GDM1 (cell line): ENCODE results near the gene RNF225.
A peak's percentile ranks its signal among the peaks of the same experiment; 100 is the strongest.
"Not testable (repeated sequence)": the region's sequence is repeated elsewhere in the genome, so short reads cannot be mapped to it uniquely, and the experiment has no call there.

Experiments used
- DNase-seq: peaks from one replicate; lab custom pipeline; 2025; lab: John Stamatoyannopoulos, UW

The RNF225 gene

GRCh38 chr19:58395220-58395978, at the start of gene RNF225:
Gene RNF225 (plus strand): TSS chr19:58395656. CDS start chr19:58396090, 434 bp downstream.
- no peak for DNase-seq

GRCh38 chr19:58346961-58347929, 48.2 kb upstream of the RNF225 start:
- DNase-seq, result peak; percentile 69

DNA sequence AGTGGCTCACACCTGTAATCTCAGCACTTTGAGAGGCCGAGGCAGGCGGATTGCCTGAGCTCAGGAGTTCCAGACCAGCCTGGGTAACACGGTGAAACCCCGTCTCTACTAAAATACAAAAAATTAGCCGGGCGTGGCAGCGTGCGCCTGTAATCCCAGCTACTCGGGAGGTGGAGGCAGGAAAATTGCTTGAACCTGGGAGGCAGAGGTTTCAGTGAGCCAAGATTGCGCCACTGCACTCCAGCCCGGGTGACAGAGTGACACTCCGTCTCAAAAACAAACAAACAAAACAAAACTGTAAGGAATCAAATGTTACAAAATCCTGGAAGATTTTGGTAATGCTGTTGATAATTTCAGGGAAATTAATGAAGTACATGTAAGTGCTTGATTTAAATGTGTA, 47.4 kb upstream of the RNF225 start:
- DNase-seq, result not testable (repeated sequence)

- DNase-seq, result no peak
These were observed 45.9 kb upstream of the RNF225 start for GRCh38 chr19:58349590-58349989.

- no peak for DNase-seq
These were observed 45.2 kb upstream of the RNF225 start for GRCh38 chr19:58350001-58350861.

GRCh38 chr19:58350871-58351557, 44.4 kb upstream of the RNF225 start:
- DNase-seq, result no peak

DNA sequence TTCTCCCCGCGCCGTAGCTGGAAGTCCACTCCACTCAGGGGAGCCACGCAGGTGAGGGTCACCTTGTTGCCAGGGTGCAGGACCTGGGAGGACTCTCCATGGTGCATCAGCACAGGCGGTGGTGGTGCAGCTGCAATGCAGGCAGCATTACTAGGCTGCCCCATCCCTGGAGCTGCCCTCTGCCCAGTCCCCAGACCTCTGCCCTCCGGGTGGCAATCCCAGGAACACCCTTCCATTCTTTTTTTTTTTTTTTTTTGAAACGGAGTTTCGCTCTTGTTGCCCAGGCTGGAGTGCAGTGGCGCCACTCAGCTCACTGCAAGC, 43.9 kb upstream of the RNF225 start:
- no peak for DNase-seq

DNA sequence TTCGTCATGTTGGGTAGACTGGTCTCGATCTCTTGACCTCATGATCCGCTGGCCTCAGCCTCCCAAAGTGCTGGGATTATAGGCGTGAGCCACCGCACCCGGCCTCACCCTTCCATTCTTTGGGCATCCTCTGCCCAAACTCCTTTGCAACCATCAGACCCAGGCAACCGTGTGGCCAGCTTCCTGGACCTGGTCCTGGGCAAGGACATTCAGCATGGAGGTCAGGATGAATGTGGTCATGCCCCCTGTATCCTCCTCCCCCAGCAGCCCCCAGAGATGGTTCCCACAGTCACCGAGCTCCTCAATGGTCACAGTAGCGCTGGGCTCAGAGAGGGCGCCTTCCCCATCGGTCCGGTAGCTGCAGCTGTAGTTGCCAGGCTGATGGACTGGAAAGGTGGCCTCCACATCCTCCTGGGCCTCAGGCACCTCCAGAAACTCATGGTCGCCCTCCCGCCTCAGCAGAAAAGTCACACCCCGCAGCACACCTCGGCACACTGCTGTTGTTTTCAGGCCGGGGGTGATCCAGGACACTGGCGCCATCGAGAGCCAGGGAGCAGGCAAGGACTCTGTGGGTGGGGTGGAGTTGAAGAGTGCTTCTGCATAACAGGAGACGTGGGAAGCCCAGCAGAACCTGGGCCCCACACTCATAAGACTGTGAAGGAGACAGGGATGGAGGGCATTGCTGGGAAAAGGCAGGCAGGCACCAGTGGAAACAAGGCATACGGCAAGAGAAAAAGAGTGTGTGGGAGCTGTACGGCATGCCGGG, 43.3 kb upstream of the RNF225 start:
- no peak for DNase-seq

GRCh38 chr19:58352760-58353671, 42.4 kb upstream of the RNF225 start, which contains the start of gene A1BG:
Gene A1BG (minus strand): TSS chr19:58353492. CDS start chr19:58353437, 55 bp downstream.
- no peak for DNase-seq

DNA sequence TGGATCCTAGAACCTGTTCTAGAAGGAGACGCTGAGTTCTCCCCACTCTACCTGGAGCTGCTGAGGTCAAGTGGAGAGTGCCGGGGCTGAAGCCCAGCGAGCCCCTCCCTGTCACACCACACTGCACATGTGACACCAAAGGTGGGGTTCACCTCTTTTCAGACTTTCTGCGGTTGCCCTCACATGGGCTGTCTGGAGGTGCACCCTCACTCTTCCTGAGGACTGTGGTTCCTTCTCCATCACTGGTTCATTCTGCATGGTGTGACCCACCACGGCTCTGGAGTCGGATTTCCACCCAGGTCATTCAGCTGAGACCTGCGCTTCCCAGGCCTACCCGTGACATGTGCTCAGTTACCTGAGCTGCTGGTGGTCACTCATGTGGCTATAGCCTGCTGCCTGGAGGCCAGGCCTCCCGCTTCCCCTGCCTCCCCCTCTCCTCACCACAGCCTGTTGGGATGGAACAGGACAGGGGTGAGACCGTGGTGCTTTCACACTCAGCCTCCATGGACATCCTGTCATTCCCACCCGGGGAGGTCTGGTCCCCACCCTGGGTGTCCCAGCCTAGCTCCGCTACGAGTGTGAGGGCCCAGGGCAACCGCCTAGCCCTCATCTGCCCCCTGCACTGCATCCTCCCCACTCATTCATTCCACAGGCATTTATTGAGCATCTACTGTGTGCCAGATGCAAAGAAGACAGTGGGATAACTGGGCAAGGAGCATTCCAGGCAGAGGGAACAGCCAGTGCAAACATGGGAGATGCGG, 41.6 kb upstream of the RNF225 start:
- no peak for DNase-seq

DNA sequence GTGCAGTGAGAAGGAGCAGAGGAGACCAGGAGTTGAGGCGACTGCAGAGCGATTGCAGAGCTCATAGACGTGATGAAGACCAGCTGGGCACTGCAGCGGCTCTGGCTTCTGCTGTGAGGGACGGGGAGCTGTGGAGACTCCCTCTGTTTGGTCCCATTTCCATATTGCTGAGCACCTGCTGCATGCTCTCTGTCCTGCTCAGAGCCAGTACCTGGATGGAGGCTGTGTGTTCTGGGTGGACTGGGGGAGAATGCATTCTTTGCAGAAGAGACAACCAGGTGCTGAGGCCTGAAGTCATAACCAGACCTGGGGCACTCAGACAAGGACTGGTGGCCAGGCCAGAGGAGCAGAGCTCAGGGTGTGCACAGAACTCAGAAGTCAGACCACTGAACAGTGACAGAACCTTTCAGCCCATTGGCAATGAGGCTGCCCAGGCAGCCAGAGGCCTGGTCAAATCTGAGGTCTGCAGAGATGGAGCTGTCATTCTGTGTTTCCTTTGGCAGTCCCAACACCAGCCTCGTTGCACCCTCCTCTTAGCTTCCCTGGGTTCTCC, 40.9 kb upstream of the RNF225 start:
- DNase-seq, result no peak

DNA sequence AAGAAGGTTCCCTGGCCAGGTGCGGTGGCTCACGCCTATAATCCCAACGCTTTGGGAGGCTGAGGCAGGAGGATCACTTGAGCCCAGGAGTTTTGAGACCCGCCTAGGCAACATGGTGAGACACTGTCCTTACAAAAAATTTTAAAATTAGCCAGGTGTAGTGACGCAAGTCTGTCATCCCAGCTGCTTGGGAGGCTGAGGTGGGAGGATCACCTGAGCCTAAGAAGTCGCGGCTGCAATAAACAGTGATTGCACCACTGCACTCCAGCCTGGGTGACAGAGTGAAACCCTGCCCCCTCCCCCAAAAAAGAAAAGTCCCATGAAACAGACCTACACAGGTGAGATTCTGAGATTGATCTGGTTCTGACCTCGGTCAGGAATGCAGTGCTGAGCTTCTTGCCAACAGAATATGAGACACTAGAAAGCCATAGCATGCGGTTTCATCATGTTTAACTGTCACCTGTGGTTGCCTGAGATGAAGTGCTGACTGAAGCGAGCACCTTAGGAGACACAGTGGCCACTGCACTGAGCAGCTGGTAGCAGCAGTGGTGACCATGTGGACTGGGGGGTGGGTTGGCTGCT, 40.1 kb upstream of the RNF225 start:
- DNase-seq, result no peak

DNA sequence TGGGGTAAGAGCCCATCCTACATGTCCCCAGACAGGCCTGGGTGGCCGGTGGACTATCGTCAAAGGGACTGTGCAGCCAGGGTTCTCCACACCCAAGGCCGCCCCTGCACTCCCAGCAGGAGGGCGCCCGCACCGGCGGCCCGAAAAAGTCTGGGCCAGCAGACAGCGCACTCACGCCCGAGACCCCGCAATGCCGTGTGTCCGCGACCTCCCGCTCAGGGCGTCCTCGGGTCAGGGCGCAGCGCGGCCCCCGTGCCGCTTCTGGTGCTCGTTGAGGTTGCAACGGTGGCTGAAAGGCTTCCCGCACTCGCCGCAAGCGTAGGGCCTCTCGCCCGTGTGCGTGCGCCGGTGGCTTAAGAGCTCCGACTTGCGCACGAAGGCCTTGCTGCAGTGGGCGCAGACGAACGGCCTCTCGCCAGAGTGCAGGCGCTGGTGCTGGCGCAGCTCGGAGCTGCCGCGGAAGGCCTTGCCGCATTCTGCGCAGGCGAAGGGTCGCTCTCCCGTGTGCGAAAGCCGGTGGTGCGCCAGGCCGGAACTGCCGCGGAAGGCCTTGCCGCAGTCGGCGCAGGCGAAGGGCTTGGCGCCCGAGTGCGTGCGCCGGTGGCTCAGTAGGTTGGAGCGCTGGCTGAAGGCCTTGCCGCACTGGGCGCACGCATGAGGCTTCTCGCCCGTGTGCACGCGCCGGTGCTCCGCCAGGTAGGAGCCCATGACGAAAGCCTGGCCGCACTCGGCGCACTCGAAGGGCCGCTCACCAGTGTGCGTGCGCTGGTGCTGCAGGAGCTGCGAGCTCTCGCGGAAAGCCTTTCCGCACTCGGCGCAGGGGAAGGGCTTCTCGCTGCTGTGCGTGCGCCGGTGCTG, 39.3 kb upstream of the RNF225 start:
- no peak for DNase-seq

DNA sequence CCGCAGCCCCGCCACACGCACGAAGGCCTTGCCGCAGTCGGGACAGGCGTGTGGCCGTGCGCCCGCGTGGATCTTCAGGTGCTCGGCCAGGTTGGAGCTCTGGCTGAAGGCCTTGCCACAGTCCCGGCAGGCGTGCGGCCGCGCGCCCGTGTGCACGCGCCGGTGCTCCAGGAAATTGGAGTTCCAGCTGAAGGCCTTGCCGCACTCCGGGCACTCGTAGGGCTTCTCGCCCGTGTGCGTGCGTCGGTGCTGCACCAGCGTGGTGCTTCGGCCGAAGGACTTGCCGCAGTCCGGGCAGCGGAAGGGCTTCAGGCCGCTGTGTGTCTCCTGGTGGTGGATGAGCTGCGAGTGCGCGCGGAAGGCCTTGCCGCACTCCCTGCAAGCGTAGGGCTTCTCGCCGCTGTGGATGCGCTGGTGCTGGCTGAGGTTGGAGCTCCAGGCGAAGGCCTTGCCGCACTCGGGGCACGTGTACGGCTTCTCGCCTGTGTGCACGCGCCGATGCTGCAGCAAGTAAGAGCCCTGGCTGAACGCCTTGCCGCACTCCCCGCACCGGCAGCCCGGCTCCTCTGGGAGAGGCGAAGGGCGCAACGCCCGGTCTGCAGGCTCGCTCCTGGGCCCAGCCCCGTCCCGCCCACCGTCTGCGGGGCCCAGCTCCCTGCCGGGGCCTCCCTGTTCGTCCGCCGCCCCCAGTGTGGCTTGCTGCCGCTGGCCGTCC, 38.5 kb upstream of the RNF225 start:
- no peak for DNase-seq

- no peak for DNase-seq
These were observed 37.8 kb upstream of the RNF225 start for GRCh38 chr19:58357481-58358145.

- DNase-seq, result peak; percentile 36
These were observed 33.6 kb upstream of the RNF225 start for GRCh38 chr19:58361900-58362271.
